Stimulated activated CD8-positive, alpha-beta memory T cell treated with anti-CD3 and anti-CD28 coated beads, Interleukin-7, amount 100 ng/mL, for 24 hours (primary cell): ENCODE results near the gene TTC1.
"Not testable (repeated sequence)": the region's sequence is repeated elsewhere in the genome, so short reads cannot be mapped to it uniquely, and the experiment has no call there.

Experiments
- DNase-seq: peaks from one replicate; pipeline ENCODE4 v3.0.0-alpha.2; 2020; ENCODE audit warnings: low read depth

The TTC1 gene

GRCh38 chr5:159995907-159996306, 13.0 kb upstream of the TTC1 start:
- no peak for DNase-seq

- no peak for DNase-seq
Observed at GRCh38 chr5:160001457-160001856, 7.5 kb upstream of the TTC1 start.

GRCh38 chr5:160007514-160007913, 1.4 kb upstream of the TTC1 start:
- no peak for DNase-seq

- not testable (repeated sequence) for DNase-seq
Observed at GRCh38 chr5:160008529-160008876, 436 bp upstream of the TTC1 start.

GRCh38 chr5:160009591-160009989, 651 bp downstream of the TTC1 start:
- DNase-seq = no peak

GRCh38 chr5:160011471-160011870, 2.5 kb downstream of the TTC1 start:
- no peak for DNase-seq

GRCh38 chr5:160014197-160014596, 5.3 kb downstream of the TTC1 start:
- DNase-seq = not testable (repeated sequence)

- DNase-seq = no peak
Observed at GRCh38 chr5:160018945-160019625, 10.1 kb downstream of the TTC1 start.

GRCh38 chr5:160020266-160020770, 11.4 kb downstream of the TTC1 start:
- DNase-seq = no peak

GRCh38 chr5:160020964-160021363, 12.0 kb downstream of the TTC1 start:
- no peak for DNase-seq

GRCh38 chr5:160021831-160022446, 13.0 kb downstream of the TTC1 start:
- no peak for DNase-seq

GRCh38 chr5:160023007-160023907, 14.3 kb downstream of the TTC1 start:
- DNase-seq = no peak

- DNase-seq = no peak
Observed at GRCh38 chr5:160023908-160024630, 15.1 kb downstream of the TTC1 start.

- DNase-seq = no peak
Observed at GRCh38 chr5:160029004-160029403, 20.1 kb downstream of the TTC1 start.

- no peak for DNase-seq
Observed at GRCh38 chr5:160029540-160030139, 20.7 kb downstream of the TTC1 start.

GRCh38 chr5:160030631-160031377, 21.9 kb downstream of the TTC1 start:
- no peak for DNase-seq

GRCh38 chr5:160033546-160034252, 24.8 kb downstream of the TTC1 start:
- no peak for DNase-seq

GRCh38 chr5:160036243-160036642, 27.3 kb downstream of the TTC1 start:
- no peak for DNase-seq

GRCh38 chr5:160036884-160037283, 27.9 kb downstream of the TTC1 start:
- no peak for DNase-seq

GRCh38 chr5:160039810-160040470, 31.0 kb downstream of the TTC1 start:
- no peak for DNase-seq
